Measurements from ENCODE around the gene PIK3R5. TPM values are rescaled to one million over a fixed set of nuclear protein-coding genes. Genes with fewer than 3 reads are reported as not detected.

PIK3R5 gene
- total and polyA plus RNA-seq, 2 donors from 2014 or later, result 0.45 to 19.1 TPM

DNA sequence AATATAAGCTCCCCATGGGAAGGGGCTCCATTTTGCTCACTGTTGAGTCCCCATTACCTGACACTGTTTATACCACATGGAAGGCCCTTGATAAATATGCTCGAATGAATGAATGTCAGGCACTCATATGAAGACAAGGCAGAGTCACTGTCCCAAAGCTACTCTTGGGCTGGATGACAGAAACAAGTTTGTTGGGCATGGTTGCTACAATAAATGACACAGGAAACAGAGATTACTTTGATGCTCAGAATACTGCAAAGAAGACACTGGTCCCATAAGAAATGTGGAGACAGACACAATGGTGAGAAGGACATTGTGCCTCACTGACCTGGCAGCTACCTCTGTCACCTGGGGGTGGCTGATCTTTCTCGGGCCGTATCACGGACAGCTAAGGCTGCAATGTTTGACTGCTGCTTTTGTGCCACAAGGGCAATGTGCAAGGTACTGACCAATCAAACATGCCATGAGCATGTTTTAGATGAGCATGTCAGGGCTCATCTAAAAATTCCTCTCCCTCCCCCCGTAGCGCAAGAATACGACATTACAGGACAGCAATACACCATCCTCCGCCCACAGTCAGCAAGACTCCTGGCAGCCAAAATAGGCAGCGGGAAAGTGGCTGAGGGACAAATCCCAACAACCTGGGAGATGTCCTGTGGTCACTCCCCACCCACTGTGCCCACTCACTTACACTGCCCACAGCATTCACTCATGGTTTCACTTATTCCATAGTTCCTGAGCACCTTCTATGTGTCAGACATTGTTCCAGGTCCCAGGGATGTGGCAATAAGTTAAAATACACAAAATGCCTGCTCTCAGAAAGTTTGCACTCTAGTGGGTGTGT, 103.1 kb downstream of the PIK3R5 start:
- intact Hi-C loops (cut with DNase I), result no loop called here
- Histone ChIP-seq H3K27me3 (ENCODE audit: control insufficient read depth, insufficient read depth, low read length) (no peaks in the 10 kb centered on the region), H3K9ac (ENCODE audit: low read length in 3 of 3) (no peak overlapping the region), H3K27ac (ENCODE audit: low read depth in 2 of 2, low read length in 2 of 2) (no peak overlapping the region), H3K4me3 (ENCODE audit: low read length in 3 of 3) (no peak overlapping the region), H3K36me3 (ENCODE audit: control insufficient read depth in 2 of 3, insufficient read depth in 3 of 3, low read length in 3 of 3) (no peaks in the 10 kb centered on the region), H3K9me3 (ENCODE audit: control insufficient read depth in 2 of 3, insufficient read depth in 1 of 3, low read length in 3 of 3) (no peaks in the 10 kb centered on the region), H3K4me1 (ENCODE audit: control insufficient read depth in 2 of 3, insufficient read depth in 2 of 3, low read depth in 1 of 3, low read length in 3 of 3) (peaks cover 0 to 2% (median 0%) of the 10 kb centered on the region in 3 donors)
- TF ChIP-seq, protein P1, sequence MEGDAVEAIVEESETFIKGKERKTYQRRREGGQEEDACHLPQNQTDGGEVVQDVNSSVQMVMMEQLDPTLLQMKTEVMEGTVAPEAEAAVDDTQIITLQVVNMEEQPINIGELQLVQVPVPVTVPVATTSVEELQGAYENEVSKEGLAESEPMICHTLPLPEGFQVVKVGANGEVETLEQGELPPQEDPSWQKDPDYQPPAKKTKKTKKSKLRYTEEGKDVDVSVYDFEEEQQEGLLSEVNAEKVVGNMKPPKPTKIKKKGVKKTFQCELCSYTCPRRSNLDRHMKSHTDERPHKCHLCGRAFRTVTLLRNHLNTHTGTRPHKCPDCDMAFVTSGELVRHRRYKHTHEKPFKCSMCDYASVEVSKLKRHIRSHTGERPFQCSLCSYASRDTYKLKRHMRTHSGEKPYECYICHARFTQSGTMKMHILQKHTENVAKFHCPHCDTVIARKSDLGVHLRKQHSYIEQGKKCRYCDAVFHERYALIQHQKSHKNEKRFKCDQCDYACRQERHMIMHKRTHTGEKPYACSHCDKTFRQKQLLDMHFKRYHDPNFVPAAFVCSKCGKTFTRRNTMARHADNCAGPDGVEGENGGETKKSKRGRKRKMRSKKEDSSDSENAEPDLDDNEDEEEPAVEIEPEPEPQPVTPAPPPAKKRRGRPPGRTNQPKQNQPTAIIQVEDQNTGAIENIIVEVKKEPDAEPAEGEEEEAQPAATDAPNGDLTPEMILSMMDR (IDR thresholded peaks at IDR 0.05; ENCODE audit: borderline replicate concordance, extremely low read depth, insufficient read depth), result no peak
- FAIRE-seq (no peak), DNase-seq (no peak)

DNA sequence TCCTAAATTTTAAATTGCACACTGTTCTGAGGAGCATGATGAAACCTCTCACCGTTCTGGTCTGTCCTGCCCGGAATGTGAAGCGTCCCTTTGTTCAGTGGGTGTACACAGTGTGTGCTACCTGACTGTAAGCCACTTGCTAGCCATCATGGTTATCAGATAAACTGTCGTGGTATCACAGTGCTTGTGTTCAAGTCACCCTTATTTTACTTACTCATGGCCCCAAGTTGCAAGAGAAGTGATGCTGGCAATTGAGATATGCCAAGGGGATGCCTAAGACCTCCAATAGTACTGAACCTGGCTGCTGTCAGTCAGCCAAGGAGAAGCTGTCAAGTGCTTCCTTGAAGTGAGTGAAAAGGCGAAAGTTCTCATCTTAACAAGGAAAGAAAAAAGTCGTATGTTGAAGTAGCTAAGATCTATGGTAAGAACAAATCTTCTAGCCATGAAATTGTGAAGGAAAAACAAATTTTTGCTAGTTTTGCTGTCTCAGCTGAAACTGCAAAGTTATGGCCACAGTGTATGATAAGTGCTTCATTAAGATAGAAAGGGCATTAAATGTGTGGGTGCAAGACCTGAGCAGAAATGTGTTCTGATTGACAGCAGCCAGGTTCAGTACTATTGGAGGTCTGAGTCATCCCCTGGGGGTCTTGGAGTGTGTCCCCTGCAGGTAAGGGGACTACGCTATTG, 103.9 kb downstream of the PIK3R5 start:
- Histone ChIP-seq H3K9ac (ENCODE audit: low read length in 3 of 3) (no peak overlapping the region), H3K4me1 (ENCODE audit: control insufficient read depth in 2 of 3, insufficient read depth in 2 of 3, low read depth in 1 of 3, low read length in 3 of 3) (peaks cover 0 to 2% (median 0%) of the 10 kb centered on the region in 3 donors), H3K27ac (ENCODE audit: low read depth in 2 of 2, low read length in 2 of 2) (no peak overlapping the region), H3K4me3 (ENCODE audit: low read length in 3 of 3) (no peak overlapping the region), H3K36me3 (ENCODE audit: control insufficient read depth in 2 of 3, insufficient read depth in 3 of 3, low read length in 3 of 3) (no peaks in the 10 kb centered on the region), H3K27me3 (ENCODE audit: control insufficient read depth, insufficient read depth, low read length) (no peaks in the 10 kb centered on the region), H3K9me3 (ENCODE audit: control insufficient read depth in 2 of 3, insufficient read depth in 1 of 3, low read length in 3 of 3) (no peaks in the 10 kb centered on the region)
- intact Hi-C loops (cut with DNase I), result no loop called here
- FAIRE-seq, result no peak
- no peak for DNase-seq
- TF ChIP-seq, protein P1 (IDR thresholded peaks at IDR 0.05; ENCODE audit: borderline replicate concordance, extremely low read depth, insufficient read depth), result no peak

DNA sequence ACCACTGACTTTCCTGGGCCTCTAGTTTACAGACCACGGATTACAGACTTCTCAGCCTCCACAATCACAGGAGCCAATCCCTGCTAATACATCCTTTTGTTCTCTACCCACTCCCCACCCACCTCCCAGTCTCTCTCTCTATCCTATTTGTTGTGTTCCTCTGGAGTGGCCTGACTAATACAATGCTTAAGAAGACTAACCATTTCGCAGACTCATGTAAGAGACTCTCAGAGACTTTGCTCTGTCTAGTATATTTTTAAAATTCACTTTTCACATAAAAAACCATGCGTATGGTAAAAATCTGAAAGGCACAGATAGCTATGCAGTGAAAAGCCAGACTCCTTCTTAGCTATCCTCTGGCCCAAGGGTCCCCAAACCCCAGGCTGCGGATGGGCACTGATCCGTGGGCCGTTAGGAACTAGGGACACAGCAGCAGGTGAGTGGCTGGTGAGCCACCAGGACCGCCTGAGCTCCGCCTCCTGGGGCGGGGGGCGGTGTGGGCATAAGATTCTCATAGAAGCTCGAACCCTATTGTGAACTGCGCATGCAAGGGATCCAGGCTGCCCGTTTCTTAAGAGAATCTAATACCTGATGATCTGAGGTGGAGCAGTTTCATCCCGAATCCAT, 105.6 kb downstream of the PIK3R5 start:
- intact Hi-C loops (cut with DNase I), result no loop called here
- TF ChIP-seq, protein P1 (IDR thresholded peaks at IDR 0.05; ENCODE audit: borderline replicate concordance, extremely low read depth, insufficient read depth), result no peak
- Histone ChIP-seq H3K27ac (ENCODE audit: low read depth in 2 of 2, low read length in 2 of 2) (no peak overlapping the region), H3K4me3 (ENCODE audit: low read length in 3 of 3) (no peak overlapping the region), H3K9me3 (ENCODE audit: control insufficient read depth in 2 of 3, insufficient read depth in 1 of 3, low read length in 3 of 3) (no peaks in the 10 kb centered on the region), H3K9ac (ENCODE audit: low read length in 3 of 3) (no peak overlapping the region), H3K4me1 (ENCODE audit: control insufficient read depth in 2 of 3, insufficient read depth in 2 of 3, low read depth in 1 of 3, low read length in 3 of 3) (peaks cover 0 to 2% (median 0%) of the 10 kb centered on the region in 3 donors), H3K36me3 (ENCODE audit: control insufficient read depth in 2 of 3, insufficient read depth in 3 of 3, low read length in 3 of 3) (no peaks in the 10 kb centered on the region), H3K27me3 (ENCODE audit: control insufficient read depth, insufficient read depth, low read length) (no peaks in the 10 kb centered on the region)
- FAIRE-seq (no peak), DNase-seq (no peak)
